Stimulated activated CD8-positive, alpha-beta memory T cell treated with anti-CD3 and anti-CD28 coated beads, Interleukin-15, amount 100 ng/mL, for 4 hours (primary cell): Measurements from ENCODE around the gene SORCS3.

Source experiments
- DNase-seq, 2 donors: peaks; one replicate each; pipeline ENCODE4 v3.0.0-alpha.2; 2020; ENCODE audit warnings: low read depth in 2 of 2

The SORCS3 gene

DNA sequence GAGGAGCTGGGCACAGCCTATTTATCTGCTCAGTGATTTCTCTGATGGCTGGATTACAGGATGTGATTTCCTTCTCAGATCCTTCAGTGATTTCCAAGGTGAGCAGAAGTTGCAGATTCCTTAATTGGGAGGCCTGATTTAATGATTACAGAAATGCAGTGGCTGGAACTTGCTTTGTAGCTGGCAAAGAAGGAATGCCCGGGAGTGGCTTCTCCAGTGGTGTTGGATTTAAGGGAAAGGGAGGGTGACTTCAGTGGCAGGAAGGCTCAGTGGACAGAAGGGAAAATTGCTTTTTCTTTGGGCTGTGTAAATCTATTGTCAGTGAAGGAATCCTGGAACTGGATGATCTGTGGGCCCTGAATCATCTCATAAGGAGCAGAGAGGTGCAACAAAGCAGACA, 5.1 kb downstream of the SORCS3 start:
- DNase-seq: no peak

DNA sequence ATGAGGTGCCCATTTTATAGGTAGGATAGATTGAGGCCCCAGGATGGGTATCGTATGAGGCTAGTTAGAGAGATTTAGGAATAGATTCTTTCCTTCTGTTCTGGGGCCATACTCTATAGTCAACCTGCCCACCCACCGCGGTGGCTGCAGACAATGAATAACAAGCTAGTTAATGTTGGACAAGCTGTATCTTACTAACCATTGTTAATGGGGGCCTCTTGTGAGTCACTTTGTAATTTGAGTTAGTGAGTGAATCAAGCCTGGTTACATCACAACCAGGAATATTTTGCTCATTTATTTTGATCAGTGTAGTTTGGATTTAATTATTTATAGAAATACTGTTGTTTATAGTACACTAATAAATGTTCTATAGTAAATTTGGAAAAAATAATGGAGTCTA, 7.3 kb downstream of the SORCS3 start:
- no peak for DNase-seq

DNA sequence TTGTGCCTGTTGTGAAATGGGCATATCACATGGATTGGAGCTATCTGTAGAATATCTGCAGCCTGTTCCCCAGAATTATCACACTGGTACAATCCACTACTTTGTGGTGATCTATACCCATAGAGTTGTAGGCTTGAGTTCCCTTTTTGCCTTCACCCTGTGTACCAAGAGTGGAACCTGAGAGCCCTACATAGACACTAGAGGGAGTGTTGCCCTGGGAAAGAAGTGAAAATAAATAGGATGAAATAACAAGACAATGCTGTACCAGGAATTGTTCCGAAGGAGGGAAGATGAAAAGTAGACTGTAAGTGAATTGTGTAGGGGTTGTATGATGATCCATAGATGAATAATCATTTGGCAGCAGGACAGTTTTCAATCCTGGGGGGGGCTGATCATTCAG, 9.0 kb downstream of the SORCS3 start:
- no peak for DNase-seq

DNA sequence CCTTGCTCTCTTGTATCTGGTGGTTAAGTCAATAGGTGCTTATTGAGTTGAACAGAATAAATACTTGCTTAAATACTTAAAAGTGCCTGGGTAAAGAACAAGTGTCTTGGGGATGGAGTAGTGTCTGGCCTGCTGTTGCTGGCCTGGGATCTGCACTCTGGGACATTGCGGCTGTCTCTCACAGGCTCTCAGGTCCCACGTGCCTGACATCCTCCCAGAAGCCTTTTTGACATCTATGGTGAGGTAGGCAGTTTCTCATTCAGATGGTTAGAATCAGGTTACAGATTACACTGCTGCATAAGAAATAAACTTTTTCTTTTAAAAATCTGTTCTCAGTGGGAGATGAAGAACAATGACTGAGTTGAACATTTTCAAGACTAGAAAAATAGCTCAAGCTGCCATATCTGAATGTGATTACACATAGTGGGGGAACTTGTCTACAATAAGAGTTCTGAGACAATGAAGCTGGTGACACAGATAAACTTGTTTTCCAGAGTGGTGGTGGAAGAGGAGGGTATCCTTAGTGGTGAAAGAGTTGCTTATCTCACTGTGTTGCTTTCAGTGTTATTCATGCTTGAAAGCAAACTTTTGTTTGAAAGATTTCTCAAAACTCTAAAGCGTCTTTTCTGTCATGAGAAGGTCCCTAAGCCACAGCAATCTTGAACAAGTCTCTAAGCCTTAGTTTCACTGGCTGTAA, 9.7 kb downstream of the SORCS3 start:
- no peak for DNase-seq

DNA sequence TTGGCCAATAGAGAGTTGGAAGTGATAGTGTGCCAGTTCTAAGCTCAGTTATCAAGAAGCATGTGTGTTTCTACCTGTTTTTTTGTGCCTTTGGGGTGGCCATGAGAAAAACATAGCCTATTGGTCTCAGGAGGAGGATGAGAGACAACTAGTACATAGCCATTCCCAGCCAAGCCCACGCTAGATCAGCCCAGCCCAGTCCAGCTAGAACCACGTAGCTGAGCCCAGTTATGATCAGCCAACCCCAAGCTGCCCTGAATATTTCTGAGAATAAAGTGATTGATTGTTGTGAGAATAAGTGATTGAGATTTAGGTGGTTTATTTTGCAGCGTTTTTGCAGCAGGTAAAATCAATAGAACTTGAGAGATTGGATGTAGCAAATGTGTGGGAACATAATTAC, 15.9 kb downstream of the SORCS3 start:
- DNase-seq: no peak

DNA sequence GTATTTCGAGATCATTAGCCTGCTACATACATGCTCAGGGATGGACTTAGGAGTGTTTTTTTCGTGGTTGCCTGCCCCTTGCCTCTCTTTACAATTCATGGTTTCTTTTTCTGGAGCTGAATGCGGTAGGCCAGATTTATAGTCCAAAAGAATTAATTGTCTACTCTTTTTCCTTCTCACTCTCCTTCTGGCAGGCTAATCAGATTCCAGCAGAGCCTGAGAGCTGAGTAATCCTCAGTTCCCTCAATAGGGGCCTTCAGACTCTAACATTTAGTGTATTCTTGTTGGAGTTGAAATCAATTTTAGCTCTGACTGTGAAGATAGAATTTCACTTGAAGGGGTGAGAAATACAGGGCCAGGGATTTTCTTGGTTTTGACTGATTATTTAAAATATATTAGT, 16.4 kb downstream of the SORCS3 start:
- no peak for DNase-seq

DNA sequence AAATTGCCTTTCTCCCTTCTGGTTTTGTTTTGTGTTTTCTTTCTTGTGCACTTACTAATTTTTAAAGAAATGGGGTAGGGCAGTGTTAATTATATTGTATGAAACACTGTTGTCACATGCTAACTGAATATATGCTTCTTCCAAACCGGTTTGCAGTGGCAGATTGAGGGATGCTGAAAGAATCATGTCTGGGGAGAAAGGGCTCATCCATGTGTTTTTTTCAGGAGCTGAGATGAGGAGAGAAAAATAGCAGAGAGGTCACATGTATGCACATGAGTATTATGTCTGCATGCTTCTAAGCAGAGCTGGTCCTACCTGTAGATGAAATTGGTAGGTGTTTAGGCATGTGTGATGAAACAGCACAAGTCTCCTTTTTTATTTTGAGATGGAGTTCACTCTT, 17.0 kb downstream of the SORCS3 start:
- DNase-seq: no peak

DNA sequence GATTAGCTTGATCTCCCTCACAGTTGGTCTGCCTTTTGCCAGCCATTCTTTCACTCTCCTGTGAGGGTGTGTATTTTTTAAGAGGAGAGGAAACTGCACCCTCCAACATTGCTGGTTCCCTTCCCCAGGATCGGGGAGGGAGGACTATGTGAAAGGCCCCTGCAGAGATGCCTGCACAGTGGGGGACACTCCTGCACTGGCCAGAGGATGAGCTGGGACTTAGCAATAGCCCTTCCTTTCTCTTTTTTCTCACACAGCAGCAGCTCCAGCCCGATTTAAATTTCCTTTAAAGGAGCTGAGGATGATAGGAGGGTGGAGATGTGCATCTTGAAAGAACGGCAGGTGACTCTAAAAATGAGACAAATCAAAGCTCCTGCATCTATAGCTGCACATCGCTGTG, 18.7 kb downstream of the SORCS3 start:
- DNase-seq: no peak

DNA sequence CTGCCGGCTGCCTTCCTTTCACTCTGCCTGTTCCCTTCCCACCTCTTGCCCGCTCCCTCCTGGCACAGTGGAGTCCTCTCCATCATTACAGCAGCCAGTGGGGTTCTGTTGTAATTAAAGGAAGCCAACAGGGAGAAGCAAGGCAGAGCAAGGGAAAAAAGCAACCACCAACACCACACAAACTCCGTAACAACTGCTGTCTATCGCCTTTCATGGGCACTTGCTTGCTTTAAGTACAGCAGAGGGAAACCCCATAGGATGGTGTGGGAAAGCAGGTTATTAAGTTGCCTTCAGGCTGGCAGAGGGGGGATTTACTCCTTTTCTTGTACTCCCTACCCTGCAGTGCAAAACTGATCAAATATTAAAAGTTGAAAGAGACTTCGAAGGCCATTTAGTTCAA, 22.0 kb downstream of the SORCS3 start:
- DNase-seq: no peak

DNA sequence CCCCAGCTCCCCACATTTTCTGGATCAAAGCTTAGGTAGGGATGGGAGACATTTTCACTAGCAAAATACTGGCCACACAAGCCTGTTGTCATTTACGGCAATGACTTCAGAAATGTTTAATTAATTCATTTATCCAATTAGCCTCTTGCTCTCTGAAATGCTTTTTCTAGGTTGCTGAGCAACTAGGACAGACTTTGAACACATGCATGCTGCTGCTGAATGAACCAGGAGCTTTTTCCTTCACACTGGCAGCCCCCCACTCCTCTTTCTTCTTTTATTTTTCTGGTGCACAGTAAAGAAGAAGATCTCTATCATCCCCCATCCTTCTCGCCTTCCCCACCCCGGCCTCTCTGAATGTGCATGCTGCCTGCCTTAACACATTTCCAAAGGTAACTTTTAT, 22.5 kb downstream of the SORCS3 start:
- DNase-seq: no peak

DNA sequence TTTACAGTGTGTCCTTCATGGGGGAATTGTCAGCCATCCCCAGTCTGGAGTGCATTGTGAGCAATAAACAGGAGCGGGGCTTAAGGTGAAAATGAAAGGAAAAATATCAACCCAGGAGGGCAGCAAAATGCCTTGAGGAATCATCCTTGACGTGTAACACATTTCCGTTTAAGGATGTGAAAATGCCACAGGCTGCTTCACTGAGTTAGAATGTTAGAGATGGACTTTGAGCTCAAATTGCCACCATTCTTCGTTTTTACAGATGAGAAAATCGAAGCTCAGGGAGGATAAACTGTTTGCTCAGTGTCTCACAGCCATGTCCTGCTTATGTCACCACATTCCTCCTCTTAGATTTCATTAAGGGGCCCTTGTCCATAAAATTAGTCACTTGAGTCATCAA, 23.1 kb downstream of the SORCS3 start:
- DNase-seq: no peak

DNA sequence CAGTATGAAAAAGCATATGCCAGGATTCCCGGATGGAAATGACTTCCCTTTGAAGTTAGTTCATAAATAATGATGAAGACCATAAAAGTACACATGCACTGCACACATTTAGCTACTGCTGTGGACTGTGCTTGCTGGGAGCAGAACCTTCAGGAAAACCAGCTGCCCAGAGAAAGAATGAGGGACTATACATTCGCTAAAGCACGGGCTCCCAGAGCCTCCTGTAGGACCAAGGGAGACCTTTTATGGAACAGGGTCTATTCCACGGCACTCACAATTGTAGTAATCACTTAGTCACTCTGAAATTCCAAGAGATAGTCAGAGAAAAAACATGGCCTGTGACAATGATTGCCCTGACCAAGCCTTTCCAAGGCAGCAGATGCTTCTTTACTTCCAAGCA, 24.1 kb downstream of the SORCS3 start:
- no peak for DNase-seq

DNA sequence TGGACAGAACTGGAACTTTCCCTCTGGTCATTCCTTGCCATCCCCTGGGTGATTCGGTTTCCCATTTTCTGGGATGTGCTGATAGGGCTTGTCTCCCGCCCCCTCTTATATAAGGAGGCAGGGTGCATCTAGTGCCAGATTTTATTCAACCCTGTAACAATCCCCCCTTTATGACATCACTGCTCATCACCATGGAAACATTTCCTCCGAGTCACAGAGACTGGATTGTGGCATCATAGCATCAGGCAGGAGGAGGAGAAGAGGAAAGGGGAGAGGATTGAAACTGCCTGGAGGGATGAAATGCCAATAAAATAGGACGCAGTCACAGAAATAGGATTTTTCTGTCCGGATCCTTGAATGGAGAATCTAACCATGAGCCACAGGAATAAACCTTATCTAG, 25.0 kb downstream of the SORCS3 start:
- DNase-seq: no peak

DNA sequence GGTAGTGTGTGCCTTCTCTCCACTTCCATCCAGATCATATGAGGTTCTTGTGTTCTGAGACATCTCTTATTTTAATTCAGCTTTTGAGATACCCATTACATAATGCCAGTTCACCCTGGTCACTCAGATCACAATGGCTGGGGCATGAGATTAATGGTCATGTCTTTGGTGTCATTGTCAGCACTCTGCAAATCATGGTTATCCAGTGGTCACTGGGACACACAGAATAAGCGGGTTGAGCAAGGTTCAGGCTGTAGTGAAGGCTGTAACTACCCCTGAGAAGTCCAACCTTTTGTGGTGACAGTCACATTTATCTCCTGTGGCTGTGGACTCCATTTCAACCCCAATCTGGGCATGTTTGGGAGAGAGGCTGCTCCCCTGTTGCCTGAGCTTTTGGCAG, 35.8 kb downstream of the SORCS3 start:
- DNase-seq: no peak

DNA sequence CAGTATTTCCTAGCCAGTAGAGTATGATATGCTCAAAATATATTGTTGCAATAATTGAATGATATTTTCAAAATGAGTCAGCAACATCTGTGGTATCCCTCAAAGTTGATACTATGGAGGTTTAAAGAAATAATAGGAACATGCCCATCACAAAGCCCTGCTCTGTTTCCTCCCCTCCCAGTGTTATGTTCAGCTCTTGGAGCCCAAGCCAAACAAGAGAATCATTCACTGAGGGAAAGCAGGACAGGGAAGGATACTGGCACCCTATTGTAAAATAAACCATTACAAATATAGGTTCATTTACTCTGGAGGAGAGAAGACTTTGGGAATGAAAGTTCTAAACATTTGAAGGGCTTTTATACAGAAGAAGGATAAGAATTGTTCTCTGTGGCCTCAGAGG, 37.6 kb downstream of the SORCS3 start:
- no peak for DNase-seq

DNA sequence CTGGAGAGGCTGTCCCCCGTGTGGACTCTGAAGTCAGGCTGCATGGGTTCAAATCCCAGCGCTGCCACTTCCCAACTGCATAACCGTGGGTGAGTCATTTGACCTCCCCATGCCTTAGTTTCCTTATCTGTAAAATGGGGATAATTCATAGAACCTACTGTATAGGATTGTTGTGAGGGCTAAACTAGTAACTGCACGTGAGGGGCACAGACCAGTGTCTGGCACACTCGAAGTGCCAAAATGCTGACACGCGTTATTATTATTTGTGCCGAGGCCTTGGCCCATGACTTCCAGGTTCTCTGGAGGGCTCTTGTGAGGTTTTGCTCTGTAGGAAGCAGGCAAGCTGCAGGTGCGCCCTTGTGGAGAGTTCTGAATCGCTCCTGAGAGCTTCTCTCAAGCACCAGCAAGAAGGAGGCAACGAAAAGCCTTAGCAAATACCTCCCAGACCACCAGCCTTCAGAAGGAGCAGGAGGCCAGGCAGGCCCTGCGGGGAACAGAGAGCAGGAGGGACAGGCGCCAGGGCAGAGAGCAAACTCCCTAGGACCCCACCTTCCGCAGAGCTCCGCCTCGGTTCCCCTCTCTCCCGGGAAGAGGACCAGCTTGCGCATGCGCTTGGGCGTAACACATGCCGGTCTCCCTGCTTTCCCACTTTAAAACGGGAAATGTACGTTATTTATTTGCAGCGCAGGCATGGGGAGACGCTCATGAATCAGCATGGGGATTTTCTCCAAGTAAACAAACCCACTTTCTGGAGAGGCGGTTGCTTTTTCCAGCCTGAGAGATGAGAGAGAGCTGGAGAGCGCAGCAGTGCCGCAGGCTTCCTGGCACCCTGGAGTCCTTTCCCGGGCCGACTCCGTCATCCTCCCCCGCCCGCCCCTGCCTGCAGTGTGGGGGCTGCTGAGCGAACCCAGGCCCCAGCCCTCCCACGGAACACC, 39.6 kb downstream of the SORCS3 start:
- no peak for DNase-seq

DNA sequence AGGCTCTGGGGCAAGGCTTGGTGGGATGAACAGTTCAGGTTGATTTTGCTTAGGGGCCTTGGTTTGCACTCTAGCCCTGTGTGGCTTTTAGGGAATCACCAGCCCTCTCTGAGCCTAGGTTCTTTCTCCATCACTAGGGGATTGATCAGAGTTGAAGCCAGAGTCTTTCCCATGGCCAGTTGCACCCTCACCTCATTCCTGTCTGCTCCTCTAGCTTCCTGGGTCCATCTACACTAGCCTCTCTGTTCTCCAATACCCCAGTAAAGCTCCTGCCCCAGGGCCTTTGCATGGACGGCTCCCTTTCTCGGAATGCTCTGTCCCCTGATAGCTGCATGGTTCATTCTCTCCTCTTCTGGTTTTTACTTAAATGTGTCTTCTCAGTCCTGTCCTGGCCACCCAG, 40.4 kb downstream of the SORCS3 start:
- DNase-seq: no peak

DNA sequence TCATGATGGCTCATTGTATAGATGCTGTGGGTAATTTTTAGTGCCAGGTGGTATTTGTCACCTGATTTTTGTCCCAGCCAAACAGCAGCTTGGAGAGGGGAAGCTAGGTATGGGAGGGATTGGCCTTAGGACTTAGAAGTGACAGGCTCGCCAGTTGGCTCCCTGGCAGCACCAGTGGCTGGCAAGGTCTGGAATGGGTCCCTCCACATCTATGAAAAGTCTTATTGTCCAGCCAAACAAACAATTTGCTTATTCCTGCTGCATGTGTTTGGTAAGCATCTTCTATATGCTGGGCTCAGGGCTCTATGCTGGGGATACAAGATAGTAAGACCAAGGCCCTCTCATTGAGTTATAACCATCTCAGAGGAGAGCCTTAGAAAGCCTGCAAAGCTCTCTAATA, 42.5 kb downstream of the SORCS3 start:
- DNase-seq: no peak

DNA sequence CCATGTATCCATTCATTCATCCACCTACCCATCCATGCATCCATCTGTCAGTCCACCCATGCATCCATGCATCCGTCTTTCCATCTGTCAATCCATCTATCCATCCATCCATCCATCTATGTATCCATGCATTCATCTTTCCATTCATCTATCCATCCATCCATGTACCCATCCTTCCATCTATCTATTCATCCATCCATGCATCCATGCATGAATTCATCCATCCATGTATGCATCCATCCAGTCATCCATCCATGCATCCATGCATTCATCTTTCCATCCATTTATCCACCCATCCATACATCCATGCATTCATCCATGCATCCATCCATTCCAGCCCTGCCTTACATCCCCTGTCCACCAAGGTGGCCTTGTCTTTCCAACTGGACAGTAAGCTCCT, 45.7 kb downstream of the SORCS3 start:
- no peak for DNase-seq

DNA sequence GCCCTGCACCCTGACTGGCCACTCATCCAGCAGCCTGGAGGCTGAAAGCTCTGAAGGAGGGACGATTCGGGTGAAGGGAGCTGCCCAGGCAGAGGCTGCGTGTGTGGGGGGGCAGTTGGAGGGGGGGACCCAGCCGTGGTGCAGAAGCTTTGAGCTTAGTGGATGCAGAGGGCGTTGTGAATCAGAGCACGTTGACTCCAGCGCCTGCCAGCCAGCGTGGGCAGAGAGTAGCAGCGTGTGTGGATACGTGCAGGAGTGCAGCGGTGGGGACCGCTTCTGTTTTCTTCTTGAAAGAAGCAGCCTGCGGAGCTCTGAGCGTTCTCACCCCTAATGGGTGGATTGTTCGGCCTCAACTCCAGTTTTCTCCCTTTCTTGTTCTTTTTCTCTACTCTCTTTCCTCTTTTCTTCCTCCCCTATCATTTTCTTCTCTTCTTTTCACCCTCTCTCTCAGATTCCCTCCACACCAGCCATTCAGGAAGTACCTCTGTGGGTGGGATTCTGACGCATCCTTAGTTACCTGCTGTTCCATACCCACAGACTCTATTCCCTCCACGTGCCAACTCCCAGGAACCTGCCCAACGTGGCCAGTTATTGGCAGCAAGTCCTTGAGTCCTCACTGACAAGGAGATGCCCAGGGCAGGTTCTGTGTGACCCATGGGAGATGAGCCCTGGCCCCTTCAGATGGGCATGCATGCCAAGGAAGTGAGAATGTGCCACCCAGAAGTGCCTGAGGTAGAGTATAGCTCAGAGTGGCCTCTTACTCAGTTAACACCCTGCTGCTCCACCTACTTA, 47.4 kb downstream of the SORCS3 start:
- no peak for DNase-seq

DNA sequence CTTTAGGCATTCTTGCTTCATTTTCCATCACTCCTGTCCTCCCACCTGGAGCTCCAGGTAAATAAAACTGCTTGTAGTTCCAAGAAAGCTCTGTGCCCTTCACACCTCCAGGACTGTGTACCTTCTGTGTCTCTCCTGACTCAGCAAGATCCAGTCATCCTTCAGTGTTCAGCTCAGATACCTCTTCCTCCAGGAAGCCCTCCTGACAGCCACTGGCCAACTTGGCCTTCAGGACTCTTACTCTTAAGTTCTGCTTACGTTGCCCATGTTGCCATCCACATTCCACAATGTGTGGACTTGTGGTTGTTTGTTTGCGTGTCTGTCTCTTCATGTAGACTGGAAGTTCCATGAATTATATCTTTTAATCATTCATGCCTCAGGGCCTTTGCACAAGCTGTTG, 48.0 kb downstream of the SORCS3 start:
- DNase-seq: no peak

DNA sequence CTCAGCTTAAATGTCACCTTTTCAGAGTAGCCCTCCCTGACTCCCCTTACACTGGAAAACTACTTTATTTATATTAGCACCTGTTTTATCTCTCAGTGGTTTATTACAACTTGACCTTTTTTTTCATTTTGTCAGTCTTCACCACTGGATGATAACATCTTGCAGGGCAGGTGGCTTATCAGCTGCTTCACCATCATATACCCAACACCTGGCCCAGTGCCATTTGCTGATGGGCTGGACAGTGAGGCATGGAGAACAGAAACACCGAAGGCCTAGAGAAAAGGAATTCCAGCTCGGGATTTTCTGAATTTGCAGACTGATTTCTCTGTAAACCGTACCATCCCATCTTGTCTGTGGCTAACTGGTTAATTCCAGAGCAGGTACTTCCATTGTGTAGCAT, 48.5 kb downstream of the SORCS3 start:
- no peak for DNase-seq

DNA sequence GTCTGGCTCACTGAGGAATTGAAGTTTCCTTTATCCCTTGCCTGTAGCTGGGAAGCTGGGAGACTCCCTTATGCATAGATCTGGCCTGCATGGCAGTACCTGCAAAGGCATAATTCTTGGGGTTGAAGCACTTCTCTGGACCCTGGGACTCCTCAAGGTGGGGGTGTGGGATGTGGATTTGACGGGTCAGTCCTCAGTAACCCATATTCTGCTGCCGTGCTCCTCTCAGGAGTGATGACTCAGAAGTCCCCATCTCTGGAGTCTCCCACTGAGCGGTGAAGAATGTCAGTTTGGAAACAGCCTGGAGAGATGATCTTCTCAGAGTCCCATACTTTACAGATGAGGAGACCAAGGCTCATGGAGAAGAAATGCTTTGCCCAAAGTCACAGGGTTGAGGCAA, 49.0 kb downstream of the SORCS3 start:
- DNase-seq: no peak
